Measurements from ENCODE around the gene EFCAB8.

Gene EFCAB8

GRCh38 chr20:32822225-32822624 lies 36.5 kb upstream of the EFCAB8 start:
- Histone ChIP-seq H3K4me2 (ENCODE audit: low read length) (peak overlapping the region; percentile 98), H3K9me3 (ENCODE audit: low read length) (no peaks in the 10 kb centered on the region), H3K79me2 (ENCODE audit: insufficient read depth, low read length) (peaks cover 63% of the 10 kb centered on the region), H2AFZ (ENCODE audit: low read length) (no peak overlapping the region), H3K27ac (ENCODE audit: low read depth, low read length, poor library complexity, severe bottlenecking) (no peak overlapping the region), H3K9me2 (ENCODE audit: low read depth, low read length) (no peaks in the 10 kb centered on the region), H4K20me1 (ENCODE audit: insufficient read depth, low read length) (no peaks in the 10 kb centered on the region; the same call in 1 of the 2 replicates), H3K4me1 (ENCODE audit: insufficient read depth, low read length, severe bottlenecking) (peaks cover 39% of the 10 kb centered on the region), H3K27me3 (ENCODE audit: insufficient read depth, low read length) (no peaks in the 10 kb centered on the region), H3K4me3 (ENCODE audit: low read depth, low read length, poor library complexity, severe bottlenecking) (peak overlapping the region; percentile 96), H3K9ac (ENCODE audit: low read length) (peak overlapping the region; percentile 37; the same call in 1 of the 2 replicates), H3F3A (ENCODE audit: insufficient read depth, low read length) (no peaks in the 10 kb centered on the region), H3K36me3 (ENCODE audit: insufficient read depth, low read length) (peaks cover 29% of the 10 kb centered on the region)
- TF ChIP-seq EZH2 (IDR thresholded peaks at IDR 0.05; ENCODE audit: borderline replicate concordance, low read length), result no peak
- TF ChIP-seq CTCF (IDR thresholded peaks at IDR 0.05; ENCODE audit: low read length), result no peak

- peaks cover 69% of the 10 kb centered on the region for H3K79me2 ChIP-seq (ENCODE audit: insufficient read depth, low read length)
- H3K4me2 ChIP-seq (ENCODE audit: low read length), result peak overlapping the region; percentile 98; the same call in 1 of the 2 replicates
These were observed 35.6 kb upstream of the EFCAB8 start for GRCh38 chr20:32823078-32823477.

GRCh38 chr20:32823737-32824588 lies 34.8 kb upstream of the EFCAB8 start:
- Histone ChIP-seq H3K79me2 (ENCODE audit: insufficient read depth, low read length) (peaks cover 77% of the 10 kb centered on the region), H3K27me3 (ENCODE audit: insufficient read depth, low read length) (no peaks in the 10 kb centered on the region), H2AFZ (ENCODE audit: low read length) (no peak overlapping the region), H3K9me3 (ENCODE audit: low read length) (no peaks in the 10 kb centered on the region), H3K9ac (ENCODE audit: low read length) (no peak overlapping the region), H3K4me2 (ENCODE audit: low read length) (peak overlapping the region; percentile 98; the same call in 1 of the 2 replicates), H3F3A (ENCODE audit: insufficient read depth, low read length) (no peaks in the 10 kb centered on the region), H3K4me1 (ENCODE audit: insufficient read depth, low read length, severe bottlenecking) (peaks cover 39% of the 10 kb centered on the region), H3K9me2 (ENCODE audit: low read depth, low read length) (no peaks in the 10 kb centered on the region), H3K4me3 (ENCODE audit: low read depth, low read length, poor library complexity, severe bottlenecking) (no peak overlapping the region), H3K36me3 (ENCODE audit: insufficient read depth, low read length) (peaks cover 46% of the 10 kb centered on the region), H4K20me1 (ENCODE audit: insufficient read depth, low read length) (no peaks in the 10 kb centered on the region; the same call in 1 of the 2 replicates), H3K27ac (ENCODE audit: low read depth, low read length, poor library complexity, severe bottlenecking) (no peak overlapping the region)
- no peak for TF ChIP-seq CTCF (IDR thresholded peaks at IDR 0.05; ENCODE audit: low read length)

More at GRCh38 chr20:32823078-32823477, 35.6 kb upstream of the EFCAB8 start:
- peak overlapping the region; percentile 96 for H3K4me3 ChIP-seq (ENCODE audit: low read depth, low read length, poor library complexity, severe bottlenecking)
- no peaks in the 10 kb centered on the region for H3K27me3 ChIP-seq (ENCODE audit: insufficient read depth, low read length)
- H3K9me3 ChIP-seq (ENCODE audit: low read length), result no peaks in the 10 kb centered on the region
- no peak for TF ChIP-seq EZH2 (IDR thresholded peaks at IDR 0.05; ENCODE audit: borderline replicate concordance, low read length)
- TF ChIP-seq CTCF (IDR thresholded peaks at IDR 0.05; ENCODE audit: low read length), result no peak
- H4K20me1 ChIP-seq (ENCODE audit: insufficient read depth, low read length), result no peaks in the 10 kb centered on the region; the same call in 1 of the 2 replicates
- H3K36me3 ChIP-seq (ENCODE audit: insufficient read depth, low read length), result peaks cover 37% of the 10 kb centered on the region
- H3K9ac ChIP-seq (ENCODE audit: low read length), result no peak overlapping the region; the same call in 1 of the 2 replicates
- H3F3A ChIP-seq (ENCODE audit: insufficient read depth, low read length), result no peaks in the 10 kb centered on the region
- no peaks in the 10 kb centered on the region for H3K9me2 ChIP-seq (ENCODE audit: low read depth, low read length)
- no peak overlapping the region for H3K27ac ChIP-seq (ENCODE audit: low read depth, low read length, poor library complexity, severe bottlenecking)
- no peak overlapping the region for H2AFZ ChIP-seq (ENCODE audit: low read length)
- H3K4me1 ChIP-seq (ENCODE audit: insufficient read depth, low read length, severe bottlenecking), result peaks cover 39% of the 10 kb centered on the region
